GM13977 (cell line): Measurements from ENCODE around the gene FBL.
A peak's percentile ranks its signal among the peaks of the same experiment; 100 is the strongest.

Experiments used
- DNase-seq: peaks from one replicate; pipeline ENCODE4 v3.0.0; 2012; ENCODE audit warnings: low spot score
- in situ Hi-C: fragments of 300-500 bp; cut with MboI; formaldehyde crosslinking; loops from one replicate; pipeline ENCODE4 v1.12.0; 2022; ENCODE audit warnings: low sequenced_read_pairs, low pct_unique_long_range_greater_than_20kb, mixed read lengths, inconsistent platforms; ENCODE audit not compliant: unreplicated experiment
- TF ChIP-seq, protein P1 (sequence below): IDR thresholded peaks from 2 replicates; pipeline ENCODE4 v1.5.1; 2012; ENCODE audit warnings: mild to moderate bottlenecking, control low read depth; ENCODE audit not compliant: insufficient read depth; ENCODE audit errors: extremely low read depth, missing control alignments

Gene FBL

DNA sequence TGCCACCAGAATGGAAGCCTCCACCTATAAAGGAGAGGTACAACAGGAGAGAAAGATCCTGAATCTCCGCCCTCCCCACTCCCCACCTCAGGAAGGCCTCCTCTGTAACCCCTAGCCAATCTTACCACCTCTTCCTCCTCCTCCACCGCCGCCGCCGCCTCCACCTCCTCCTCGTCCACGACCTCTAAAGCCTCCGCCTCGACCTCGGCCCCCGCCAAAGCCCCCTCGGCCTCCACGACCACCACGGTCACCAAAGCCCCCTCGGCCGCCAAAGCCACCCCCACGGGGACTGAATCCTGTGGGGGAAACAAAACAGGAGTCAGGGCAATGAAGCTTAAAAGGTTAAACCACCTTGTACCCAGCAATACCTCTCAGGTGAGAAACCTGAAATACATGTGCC lies 5.7 kb downstream of the FBL start:
- TF ChIP-seq, protein P1, sequence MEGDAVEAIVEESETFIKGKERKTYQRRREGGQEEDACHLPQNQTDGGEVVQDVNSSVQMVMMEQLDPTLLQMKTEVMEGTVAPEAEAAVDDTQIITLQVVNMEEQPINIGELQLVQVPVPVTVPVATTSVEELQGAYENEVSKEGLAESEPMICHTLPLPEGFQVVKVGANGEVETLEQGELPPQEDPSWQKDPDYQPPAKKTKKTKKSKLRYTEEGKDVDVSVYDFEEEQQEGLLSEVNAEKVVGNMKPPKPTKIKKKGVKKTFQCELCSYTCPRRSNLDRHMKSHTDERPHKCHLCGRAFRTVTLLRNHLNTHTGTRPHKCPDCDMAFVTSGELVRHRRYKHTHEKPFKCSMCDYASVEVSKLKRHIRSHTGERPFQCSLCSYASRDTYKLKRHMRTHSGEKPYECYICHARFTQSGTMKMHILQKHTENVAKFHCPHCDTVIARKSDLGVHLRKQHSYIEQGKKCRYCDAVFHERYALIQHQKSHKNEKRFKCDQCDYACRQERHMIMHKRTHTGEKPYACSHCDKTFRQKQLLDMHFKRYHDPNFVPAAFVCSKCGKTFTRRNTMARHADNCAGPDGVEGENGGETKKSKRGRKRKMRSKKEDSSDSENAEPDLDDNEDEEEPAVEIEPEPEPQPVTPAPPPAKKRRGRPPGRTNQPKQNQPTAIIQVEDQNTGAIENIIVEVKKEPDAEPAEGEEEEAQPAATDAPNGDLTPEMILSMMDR: no peak
- in situ Hi-C loops: loop anchor here (10.0 kb wide), 3 partner anchors 46 to 296 kb away; partner anchors contain the start of gene EID2
- DNase-seq: no peak

DNA sequence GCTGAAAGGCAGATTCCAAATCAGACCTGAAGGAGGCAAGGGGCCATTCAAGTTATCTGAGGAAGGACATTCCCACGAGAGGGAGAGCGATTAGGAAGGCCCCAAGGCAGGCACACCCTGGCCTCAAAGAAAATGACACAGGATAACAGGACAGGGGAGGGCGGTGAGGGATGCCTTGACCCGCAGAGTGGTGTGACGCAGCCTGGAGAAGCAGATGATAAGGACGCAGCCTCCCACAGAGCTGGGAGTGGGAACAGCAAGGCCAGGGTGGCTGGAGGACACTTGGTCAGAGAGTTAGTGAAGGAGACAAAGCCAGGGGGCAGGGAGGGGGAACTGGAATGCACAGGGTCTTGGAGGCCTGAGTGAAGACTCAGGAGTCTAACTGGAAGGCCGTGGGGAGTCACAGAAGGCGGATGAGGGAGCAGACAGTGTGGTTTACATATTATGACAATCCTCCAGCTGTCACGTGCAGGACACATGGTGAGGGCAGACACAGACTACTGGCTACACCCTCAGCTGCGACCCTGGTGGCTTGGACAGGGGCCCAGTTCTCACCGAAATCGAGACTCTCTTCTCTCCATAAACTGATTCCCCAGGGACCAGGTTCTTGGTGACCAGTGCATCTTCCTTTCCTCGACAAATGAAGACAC lies 6.4 kb downstream of the FBL start:
- no peak for DNase-seq
- TF ChIP-seq, protein P1: no peak
- in situ Hi-C loops: loop anchor here (10.0 kb wide), 3 partner anchors 45 to 295 kb away; partner anchors contain the start of gene EID2

DNA sequence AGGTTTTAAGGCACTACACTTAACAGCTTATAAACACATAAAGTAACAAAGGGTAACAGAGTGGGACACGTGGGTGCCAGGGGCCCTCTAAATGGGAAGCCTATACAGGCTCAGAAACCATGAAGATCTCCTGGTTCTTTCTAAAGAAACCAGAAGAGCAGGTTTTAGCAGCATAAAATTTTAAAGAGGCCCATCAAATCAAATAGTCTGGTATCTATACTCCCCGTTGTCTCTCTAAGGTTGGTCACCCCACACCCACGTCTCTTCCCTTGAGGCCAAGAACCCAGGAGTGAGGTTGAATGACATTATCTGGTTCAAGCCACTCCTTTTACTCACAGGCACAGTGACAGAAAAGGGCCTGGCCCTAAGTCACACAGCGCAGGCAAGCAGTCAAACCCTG lies 7.6 kb downstream of the FBL start:
- TF ChIP-seq, protein P1: no peak
- in situ Hi-C loops: no loop called here
- DNase-seq: no peak

DNA sequence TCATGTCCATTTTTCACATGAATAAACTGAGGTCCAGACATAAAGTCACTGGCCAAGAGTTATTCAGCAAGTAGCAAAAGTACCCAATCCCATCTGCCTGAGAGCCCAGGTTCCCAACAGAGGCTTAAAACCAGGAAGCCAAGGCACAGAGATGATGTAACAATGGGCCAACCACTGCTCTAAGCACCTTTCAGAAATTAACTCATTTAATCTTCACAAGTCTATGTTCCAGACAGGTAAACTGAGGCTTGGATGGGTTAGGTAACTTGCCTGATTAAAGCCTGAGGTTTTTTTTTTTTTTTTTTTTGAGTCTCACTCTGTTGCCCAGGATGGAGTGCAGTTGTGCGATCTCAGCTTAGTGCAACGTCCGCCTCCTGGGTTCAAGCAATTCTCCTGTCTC lies 8.2 kb downstream of the FBL start:
- TF ChIP-seq, protein P1: no peak
- DNase-seq: no peak
- in situ Hi-C loops: no loop called here

DNA sequence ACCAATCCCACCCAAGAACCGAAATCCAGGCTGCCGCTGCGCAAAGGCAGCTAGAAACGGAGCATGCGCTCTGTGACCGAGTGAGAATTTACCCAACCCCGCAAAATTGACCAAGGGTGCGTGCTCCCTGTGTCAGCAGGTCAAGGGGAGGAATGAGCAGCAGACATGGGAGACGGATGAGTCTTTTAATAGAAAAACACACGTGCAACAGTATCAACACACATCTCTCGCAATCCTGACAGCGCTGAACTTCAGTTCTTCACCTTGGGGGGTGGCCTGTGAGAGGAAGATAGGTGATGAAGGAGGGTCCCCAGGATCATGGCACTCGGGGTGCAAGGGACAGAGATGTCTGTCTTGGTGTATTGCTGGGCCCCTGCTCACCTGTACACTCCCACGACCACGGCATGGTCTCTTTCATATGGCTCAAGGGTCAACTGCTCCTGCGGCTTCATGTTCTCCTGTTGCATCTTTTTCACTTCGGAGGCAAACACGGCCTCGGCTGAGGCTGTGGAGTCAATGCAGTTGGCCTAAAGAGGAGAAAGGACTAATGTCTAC lies 11.8 kb downstream of the FBL start:
- DNase-seq: no peak
- TF ChIP-seq, protein P1: no peak
- in situ Hi-C loops: no loop called here

DNA sequence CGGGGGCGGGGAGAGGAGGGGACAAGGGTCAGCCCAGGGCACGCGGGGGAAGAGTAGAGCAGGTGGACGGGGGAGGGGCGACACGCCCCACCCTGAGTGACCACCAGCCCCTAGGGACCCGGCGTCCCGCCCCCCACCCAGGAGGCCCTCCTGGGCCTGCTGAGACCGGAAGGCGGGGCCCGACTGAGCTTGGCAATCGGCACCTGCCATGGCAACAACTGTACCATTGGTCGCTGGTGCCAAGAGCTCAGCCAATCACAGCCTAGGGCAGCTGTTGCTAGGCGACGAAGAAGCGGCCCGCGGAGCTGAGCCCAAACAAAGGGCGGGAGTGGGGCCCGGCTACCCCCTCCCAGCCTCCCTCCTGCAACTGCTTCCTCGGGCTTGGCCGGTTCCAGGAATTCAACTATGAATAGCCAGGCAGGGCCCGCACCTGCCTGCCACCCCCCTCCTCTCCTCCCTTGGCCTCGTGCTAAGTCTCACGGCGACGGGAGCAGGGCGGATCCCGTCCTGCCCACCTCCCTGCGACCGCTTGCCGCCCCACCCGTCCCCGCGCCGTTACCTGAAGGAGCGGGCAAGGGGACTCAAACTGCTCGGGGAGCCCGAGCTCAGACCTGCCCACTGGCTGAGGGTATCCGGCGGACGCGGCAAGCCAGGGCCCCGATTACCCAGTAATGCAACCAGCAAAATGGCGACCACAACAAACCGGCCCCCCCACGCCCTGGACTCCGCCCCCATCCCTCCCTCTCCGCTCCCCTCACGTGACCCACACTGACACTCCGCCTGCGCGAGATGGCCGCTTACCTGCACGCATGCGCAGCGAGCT lies 12.5 kb downstream of the FBL start, which contains the start of gene DYRK1B:
Gene DYRK1B, minus strand, starts transcription at position 699 of the 823 bp plus-strand sequence. CDS start 2,295 bp downstream, outside the sequence.
- in situ Hi-C loops: no loop called here
- TF ChIP-seq, protein P1: no peak
- DNase-seq: peak; percentile 99
